Measurements from ENCODE around the gene CTNNA2. TPM values are rescaled to one million over a fixed set of nuclear protein-coding genes. Genes with fewer than 3 reads are reported as not detected.

The CTNNA2 gene
- total and polyA plus RNA-seq, 8 donors: 0.08 to 0.56 (median 0.17) TPM; not detected in 2

DNA sequence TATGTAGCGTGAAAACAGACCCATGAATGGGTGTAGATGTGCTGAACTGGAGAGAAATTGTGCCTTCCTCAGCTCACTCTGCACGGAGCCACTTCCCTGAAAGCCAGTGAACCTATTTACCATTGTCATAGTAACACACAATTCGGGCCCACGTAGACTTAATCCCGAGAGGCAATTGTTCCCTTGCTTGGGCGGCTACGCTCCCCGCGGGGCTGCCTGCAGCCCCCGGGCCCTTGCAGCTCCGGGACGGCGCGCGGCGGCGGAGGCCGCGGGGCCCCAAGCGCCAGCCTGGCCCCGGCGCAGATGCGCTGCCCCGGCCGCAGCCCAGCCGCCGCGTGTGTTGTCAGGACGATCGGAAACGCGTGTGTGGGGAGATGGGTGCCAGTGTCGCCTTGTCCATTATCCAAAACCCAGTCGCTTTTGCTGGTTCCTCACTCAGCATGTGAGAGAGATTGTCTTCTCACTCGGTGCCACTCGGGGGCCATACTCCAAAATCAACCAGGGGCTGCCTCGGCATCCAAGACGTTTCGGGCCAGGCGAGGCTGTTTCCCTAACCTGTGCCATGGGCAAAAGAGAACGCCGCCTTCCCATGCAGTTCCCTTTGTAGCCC, 809.6 kb downstream of the CTNNA2 start:
- Histone ChIP-seq H3K4me3 (no peak overlapping the region), H3K27me3 (peaks cover 0 to 35% of the 10 kb centered on the region in 2 donors), H3K36me3 (no peaks in the 10 kb centered on the region), H3K4me1 (no peaks in the 10 kb centered on the region), H3K9me3 (no peaks in the 10 kb centered on the region), H3K27ac (no peak overlapping the region)
- intact Hi-C loops (cut with DNase I): loop anchor here in 1 of 2 donors (10.0 kb wide), 1 partner anchor 172 kb away; no protein-coding TSS in a partner anchor
- DNase-seq (peak in 2 of 4 donors; percentile 31 to 63), ATAC-seq (no peak)
- TF ChIP-seq, protein P1, sequence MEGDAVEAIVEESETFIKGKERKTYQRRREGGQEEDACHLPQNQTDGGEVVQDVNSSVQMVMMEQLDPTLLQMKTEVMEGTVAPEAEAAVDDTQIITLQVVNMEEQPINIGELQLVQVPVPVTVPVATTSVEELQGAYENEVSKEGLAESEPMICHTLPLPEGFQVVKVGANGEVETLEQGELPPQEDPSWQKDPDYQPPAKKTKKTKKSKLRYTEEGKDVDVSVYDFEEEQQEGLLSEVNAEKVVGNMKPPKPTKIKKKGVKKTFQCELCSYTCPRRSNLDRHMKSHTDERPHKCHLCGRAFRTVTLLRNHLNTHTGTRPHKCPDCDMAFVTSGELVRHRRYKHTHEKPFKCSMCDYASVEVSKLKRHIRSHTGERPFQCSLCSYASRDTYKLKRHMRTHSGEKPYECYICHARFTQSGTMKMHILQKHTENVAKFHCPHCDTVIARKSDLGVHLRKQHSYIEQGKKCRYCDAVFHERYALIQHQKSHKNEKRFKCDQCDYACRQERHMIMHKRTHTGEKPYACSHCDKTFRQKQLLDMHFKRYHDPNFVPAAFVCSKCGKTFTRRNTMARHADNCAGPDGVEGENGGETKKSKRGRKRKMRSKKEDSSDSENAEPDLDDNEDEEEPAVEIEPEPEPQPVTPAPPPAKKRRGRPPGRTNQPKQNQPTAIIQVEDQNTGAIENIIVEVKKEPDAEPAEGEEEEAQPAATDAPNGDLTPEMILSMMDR (IDR thresholded peaks at IDR 0.05): no peak

DNA sequence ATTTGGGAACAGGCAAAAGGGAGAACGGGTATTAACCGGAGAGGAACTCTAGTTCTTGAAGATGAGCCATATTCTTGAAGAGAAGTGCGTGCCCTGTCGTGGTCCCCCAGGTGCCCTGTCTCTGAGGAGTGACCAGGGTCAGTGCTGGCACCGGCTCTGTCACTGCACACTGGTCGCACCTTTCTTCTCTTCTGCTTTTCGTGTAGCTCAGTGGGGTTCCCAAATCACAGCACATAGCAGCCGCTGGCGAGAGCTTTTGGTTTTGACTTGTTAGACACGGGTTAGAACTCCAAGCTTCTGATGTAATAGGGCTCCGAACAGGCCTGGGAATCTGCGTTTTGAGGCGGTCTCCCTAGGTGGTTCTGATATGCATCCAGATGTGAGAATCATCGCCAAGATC, 810.1 kb downstream of the CTNNA2 start:
- Histone ChIP-seq H3K4me1 (no peaks in the 10 kb centered on the region), H3K27me3 (peaks cover 0 to 35% of the 10 kb centered on the region in 2 donors), H3K27ac (no peak overlapping the region), H3K36me3 (no peaks in the 10 kb centered on the region), H3K4me3 (no peak overlapping the region), H3K9me3 (no peaks in the 10 kb centered on the region)
- DNase-seq (peak in 1 of 4 donors; percentile 24), ATAC-seq (no peak)
- intact Hi-C loops (cut with DNase I): loop anchor here in 1 of 2 donors (10.0 kb wide), 1 partner anchor 172 kb away; no protein-coding TSS in a partner anchor
- TF ChIP-seq, protein P1 (IDR thresholded peaks at IDR 0.05): no peak

DNA sequence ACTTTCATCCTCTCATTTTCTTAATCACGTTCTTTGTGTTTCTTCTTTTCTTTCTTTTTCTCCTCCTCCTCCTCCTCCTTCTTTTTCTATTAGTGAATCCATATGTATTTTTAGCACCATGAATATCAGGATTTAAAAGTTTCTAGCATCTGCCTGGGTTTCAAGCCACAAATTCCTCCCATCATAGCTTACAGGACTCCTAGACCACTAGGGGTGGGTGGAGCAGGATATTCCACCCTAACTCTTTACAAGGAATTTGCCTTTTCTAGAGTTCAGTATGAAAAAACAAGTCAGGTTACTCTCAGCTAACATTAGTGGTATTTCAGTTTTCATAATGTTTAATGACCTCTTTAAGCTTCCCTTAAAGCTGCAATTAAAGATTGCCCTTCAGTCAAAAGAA, 810.8 kb downstream of the CTNNA2 start:
- H3K27ac ChIP-seq: no peak overlapping the region
- H3K27me3 ChIP-seq: peaks cover 0 to 35% of the 10 kb centered on the region in 2 donors
- no peak overlapping the region for H3K4me3 ChIP-seq
- TF ChIP-seq, protein P1 (IDR thresholded peaks at IDR 0.05): no peak
- intact Hi-C loops (cut with DNase I): loop anchor here in 1 of 2 donors (10.0 kb wide), 1 partner anchor 171 kb away; no protein-coding TSS in a partner anchor
- H3K4me1 ChIP-seq: no peaks in the 10 kb centered on the region
- no peak for ATAC-seq
- no peak for DNase-seq
- no peaks in the 10 kb centered on the region for H3K36me3 ChIP-seq
- no peaks in the 10 kb centered on the region for H3K9me3 ChIP-seq

DNA sequence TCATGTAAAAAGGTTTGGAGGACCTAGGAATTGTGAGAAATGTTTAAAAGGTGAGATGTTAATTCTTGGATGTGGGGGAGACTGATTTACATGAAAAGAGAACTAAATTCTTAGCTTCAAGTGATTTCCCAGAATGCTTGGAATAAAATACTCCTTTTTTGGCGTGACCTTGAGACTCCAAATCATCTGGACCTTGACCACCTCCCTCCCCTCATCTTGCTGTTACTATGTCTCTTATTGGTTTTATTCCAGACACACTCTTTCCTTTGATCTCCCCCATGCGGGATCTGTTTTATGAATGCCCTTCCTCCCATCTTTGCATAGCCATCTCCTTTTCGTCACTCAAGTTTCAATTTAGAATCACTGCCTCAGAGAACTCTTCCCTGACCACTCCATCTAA, 811.7 kb downstream of the CTNNA2 start:
- Histone ChIP-seq H3K36me3 (no peaks in the 10 kb centered on the region), H3K4me1 (no peaks in the 10 kb centered on the region), H3K27me3 (peaks cover 0 to 35% of the 10 kb centered on the region in 2 donors), H3K27ac (no peak overlapping the region), H3K9me3 (no peaks in the 10 kb centered on the region), H3K4me3 (no peak overlapping the region)
- TF ChIP-seq, protein P1 (IDR thresholded peaks at IDR 0.05): no peak
- intact Hi-C loops (cut with DNase I): loop anchor here in 1 of 2 donors (10.0 kb wide), 1 partner anchor 170 kb away; no protein-coding TSS in a partner anchor
- DNase-seq (no peak), ATAC-seq (no peak)

DNA sequence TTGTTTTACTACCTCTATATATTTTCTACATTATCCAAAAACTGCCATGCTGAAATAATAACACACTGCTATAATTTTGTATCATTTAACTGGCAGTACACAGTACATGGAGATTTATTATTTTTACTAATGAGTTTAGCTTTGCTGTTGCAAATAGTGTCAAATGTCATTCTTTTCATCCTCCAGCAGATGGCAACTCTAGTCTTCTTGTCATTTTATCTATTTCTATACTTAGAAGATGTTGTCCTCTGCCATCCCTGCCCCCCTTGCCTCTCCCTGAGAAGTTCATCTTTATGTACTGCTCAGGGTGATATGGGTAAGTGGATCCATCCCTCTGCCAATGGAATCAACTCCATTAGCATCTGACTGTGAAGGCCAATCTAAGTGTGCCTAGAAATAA, 813.4 kb downstream of the CTNNA2 start:
- TF ChIP-seq, protein P1 (IDR thresholded peaks at IDR 0.05): peak in 1 of 2 donors; percentile 26
- Histone ChIP-seq H3K4me1 (no peaks in the 10 kb centered on the region), H3K9me3 (no peaks in the 10 kb centered on the region), H3K36me3 (no peaks in the 10 kb centered on the region), H3K4me3 (no peak overlapping the region), H3K27ac (no peak overlapping the region), H3K27me3 (peaks cover 0 to 32% of the 10 kb centered on the region in 2 donors)
- DNase-seq (no peak), ATAC-seq (peak; percentile 39)
- intact Hi-C loops (cut with DNase I): loop anchor here in 1 of 2 donors (10.0 kb wide), 1 partner anchor 169 kb away; no protein-coding TSS in a partner anchor

Data from left lung (tissue), 10 donors.